Tibial nerve (tissue), 4 donors: ENCODE data around the gene NEU4.

Experiments
- EP300 ChIP-seq, 2 donors: sonication (generic); formaldehyde crosslinking; IDR thresholded peaks; one replicate each; pipeline ENCODE4 v1.6.1; 2017; ENCODE audit warnings: antibody characterized with exemption in 2 of 2, mild to moderate bottlenecking in 1 of 2
- POLR2A ChIP-seq, 2 donors: fragments of 450-650 bp; IDR thresholded peaks; one replicate each; pipeline ENCODE4 v1.6.1; 2017; ENCODE audit warnings: antibody characterized with exemption in 2 of 2, mild to moderate bottlenecking in 2 of 2, moderate library complexity in 2 of 2
- TF ChIP-seq, protein P1 (sequence below), 5 experiments: fragments of 200-600 bp in 3 of 5; fragments of 450-650 bp in 2 of 5; sonication (generic) in 3 of 5; IDR thresholded peaks; one replicate each; pipeline ENCODE4 v1.5.1; 2016 to 2019; ENCODE audit warnings: antibody characterized with exemption in 5 of 5, mild to moderate bottlenecking in 3 of 5, moderate library complexity in 2 of 5

DNA sequence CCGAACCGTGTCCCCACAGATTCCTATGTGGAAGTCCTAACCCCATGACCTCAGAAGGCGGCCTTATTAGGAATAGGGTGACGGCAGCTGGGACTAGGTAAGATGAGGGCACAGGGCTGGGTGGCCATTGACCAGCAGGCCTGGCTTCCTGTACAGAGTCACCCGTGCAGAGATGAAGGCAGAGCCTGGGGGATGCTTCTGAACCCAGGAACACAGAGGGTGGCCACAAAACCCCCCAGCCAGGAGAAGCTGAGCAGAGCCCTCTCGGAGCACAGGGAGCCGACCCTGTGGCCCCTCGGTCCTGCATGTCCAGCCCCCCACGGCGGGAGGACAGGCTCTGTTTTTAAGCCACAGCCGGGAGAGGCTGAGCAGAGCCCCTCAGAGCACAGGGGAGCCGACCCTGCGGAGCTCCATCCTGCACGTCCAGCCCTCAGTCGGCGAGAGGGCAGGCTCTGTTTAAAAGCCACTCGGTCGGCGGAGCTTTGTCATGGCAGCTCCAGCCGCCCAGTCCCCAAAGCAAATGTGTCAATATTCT lies 47.0 kb downstream of the NEU4 start:
- TF ChIP-seq POLR2A (IDR thresholded peaks at IDR 0.05): no peak
- TF ChIP-seq, protein P1, sequence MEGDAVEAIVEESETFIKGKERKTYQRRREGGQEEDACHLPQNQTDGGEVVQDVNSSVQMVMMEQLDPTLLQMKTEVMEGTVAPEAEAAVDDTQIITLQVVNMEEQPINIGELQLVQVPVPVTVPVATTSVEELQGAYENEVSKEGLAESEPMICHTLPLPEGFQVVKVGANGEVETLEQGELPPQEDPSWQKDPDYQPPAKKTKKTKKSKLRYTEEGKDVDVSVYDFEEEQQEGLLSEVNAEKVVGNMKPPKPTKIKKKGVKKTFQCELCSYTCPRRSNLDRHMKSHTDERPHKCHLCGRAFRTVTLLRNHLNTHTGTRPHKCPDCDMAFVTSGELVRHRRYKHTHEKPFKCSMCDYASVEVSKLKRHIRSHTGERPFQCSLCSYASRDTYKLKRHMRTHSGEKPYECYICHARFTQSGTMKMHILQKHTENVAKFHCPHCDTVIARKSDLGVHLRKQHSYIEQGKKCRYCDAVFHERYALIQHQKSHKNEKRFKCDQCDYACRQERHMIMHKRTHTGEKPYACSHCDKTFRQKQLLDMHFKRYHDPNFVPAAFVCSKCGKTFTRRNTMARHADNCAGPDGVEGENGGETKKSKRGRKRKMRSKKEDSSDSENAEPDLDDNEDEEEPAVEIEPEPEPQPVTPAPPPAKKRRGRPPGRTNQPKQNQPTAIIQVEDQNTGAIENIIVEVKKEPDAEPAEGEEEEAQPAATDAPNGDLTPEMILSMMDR (IDR thresholded peaks at IDR 0.05): no peak
- no peak for TF ChIP-seq EP300 (IDR thresholded peaks at IDR 0.05)
